HG03025 (cell line): ENCODE measurements around the gene RBM19.
"Not testable (repeated sequence)": the region's sequence is repeated elsewhere in the genome, so short reads cannot be mapped to it uniquely, and the experiment has no call there.

ENCODE experiments used
- ATAC-seq: cut with Tn5 transposase; IDR thresholded peaks from one replicate; pipeline ENCODE4 v1.9.1; 2021; ENCODE audit warnings: mild to moderate bottlenecking, moderate library complexity; ENCODE audit not compliant: unreplicated experiment, low FRiP score

Gene RBM19, protein sequence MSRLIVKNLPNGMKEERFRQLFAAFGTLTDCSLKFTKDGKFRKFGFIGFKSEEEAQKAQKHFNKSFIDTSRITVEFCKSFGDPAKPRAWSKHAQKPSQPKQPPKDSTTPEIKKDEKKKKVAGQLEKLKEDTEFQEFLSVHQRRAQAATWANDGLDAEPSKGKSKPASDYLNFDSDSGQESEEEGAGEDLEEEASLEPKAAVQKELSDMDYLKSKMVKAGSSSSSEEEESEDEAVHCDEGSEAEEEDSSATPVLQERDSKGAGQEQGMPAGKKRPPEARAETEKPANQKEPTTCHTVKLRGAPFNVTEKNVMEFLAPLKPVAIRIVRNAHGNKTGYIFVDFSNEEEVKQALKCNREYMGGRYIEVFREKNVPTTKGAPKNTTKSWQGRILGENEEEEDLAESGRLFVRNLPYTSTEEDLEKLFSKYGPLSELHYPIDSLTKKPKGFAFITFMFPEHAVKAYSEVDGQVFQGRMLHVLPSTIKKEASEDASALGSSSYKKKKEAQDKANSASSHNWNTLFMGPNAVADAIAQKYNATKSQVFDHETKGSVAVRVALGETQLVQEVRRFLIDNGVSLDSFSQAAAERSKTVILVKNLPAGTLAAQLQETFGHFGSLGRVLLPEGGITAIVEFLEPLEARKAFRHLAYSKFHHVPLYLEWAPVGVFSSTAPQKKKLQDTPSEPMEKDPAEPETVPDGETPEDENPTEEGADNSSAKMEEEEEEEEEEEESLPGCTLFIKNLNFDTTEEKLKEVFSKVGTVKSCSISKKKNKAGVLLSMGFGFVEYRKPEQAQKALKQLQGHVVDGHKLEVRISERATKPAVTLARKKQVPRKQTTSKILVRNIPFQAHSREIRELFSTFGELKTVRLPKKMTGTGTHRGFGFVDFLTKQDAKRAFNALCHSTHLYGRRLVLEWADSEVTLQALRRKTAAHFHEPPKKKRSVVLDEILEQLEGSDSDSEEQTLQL

DNA sequence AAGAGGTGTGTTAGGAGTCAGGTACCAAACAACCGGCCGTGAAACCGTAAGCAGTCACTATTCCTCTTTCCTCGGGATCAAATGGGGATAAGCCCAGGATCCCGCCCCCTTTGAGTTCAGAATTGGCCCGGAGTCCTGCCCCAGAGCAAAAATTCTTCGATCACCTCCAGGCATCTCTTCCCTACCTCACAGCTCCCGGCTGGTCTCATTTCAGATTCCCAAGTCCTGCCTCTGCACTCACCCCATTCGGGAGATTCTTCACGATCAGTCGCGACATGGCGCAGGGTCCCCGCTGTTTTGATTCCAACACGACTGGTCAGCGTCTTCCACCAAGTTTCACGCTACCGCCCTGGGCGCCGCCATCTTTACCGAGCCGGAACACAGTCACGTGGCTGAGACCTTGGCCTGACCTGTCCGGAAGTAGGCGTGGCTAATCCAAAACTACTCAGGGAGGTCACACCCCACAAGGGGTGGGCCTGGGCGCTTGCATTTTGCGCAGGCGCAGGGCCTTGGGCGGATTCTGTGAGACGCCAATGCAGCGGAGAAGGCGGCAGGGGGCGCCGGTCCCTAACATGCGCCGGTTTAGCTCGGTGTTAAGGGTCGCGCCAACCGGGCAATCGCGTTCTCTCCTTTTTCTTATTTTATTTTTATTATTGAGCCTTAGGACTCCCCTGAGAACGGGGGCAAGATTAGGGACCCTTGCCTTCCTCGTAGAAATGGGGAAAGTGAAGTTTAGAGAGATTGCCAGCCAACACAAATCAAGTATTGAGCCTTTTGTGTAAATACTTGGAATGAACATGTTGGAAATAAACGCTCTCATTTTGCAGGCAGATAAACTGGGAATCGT is at the start of gene RBM19:
TSS of gene RBM19 (minus strand) at position 375 of the 847 bp plus-strand sequence. CDS start at position 277, 98 bp downstream.
- peak; percentile 97 for ATAC-seq

- no peak for ATAC-seq
These were observed 49.7 kb upstream of the RBM19 start for GRCh38 chr12:114015851-114016250.

GRCh38 chr12:114013575-114014345 is 47.6 kb upstream of the RBM19 start:
- ATAC-seq, result no peak

DNA sequence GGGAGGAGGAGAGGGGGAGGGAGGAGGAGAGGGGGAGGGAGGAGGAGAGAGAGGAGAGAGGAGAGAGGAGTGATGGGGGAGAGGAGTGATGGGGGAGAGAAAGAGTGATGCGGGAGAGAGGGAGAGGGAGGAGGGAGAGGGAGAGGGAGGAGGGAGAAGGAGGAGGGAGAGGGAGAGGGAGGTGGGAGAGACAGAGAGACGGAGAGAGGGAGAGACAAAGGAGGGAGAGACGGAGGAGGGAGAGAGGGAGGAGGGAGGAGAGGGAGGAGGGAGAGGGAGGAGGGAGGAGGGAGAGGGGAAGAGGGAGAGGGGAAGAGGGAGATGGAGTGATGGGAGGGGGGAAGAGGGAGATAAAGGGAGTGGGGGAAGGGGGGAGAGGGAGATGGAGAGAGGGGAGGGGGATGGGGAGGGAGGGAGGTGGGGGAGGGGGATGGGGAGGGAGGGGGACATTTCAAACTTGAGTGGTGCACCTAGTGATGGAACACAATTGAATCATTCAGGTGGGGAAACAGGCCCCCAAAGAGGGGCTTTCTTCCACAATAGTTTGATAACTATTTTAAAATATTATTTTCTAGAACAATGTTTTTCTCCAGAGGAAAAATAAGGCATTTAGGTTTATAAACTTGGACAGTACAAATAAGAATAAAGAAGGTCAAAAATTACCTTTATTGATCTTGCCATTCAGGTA is 46.8 kb upstream of the RBM19 start:
- no peak for ATAC-seq

DNA sequence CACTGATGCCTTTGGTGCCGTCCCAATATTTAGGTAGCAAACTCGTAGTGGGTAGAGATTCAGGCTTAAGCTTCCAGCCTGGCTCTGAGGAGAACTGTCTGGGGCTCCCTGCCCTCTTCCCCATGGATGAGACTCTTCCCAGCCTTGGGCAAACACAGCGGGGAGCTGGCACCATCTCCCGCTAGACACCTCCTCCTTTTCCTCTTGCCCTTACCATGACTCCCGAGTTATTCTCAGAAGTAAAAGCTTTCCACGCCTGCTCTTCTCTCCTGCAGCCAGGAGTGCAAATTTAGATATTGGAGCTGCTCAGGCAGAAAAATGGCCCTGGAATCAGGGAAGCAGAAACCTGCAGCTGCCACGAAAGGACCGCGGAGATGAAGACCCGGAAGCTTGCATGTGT is 45.6 kb upstream of the RBM19 start:
- ATAC-seq, result no peak

DNA sequence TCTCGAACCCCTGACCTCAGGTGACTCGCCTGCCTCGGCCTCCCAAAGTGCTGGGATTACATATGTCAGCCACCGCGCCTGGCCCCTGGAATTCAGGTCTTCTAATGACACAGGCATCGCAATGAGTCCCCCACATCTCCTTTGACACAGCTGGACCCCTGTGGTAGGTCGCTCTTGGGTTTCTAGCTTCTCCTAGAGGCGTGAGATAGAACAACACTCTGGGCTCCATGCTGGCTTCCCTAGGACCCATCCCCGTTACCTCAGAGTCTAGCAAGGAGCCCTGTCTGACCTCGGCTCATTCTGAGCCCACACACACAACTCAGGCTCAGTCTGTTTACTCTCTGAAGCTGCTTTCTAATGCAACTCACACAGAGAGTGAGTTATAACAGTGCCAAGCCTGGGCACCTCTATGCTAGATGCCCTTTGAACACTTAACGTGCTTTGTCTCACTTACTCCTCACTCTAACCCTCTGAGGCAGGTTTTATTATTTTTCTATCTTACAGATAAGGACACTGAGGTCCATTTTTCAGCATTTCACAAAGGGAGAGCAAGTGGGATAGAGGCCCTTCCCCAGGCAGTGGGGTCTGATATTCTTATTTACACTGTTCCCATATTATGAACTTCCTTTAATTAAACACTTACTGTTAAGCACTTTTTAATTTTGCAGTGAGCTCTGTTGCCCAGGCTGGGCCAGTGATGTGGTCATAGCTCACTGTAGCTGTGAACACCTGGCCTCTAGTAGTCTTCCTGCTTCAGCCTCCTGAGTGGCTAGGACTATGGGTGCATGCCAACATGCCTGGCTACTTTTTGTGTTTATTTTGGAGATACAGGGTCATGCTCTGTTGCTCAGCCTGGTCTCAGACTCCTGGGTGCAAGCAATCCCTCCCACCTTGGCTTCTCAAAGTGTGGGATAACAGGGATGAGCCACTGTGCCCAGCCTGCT is 40.6 kb upstream of the RBM19 start:
- no peak for ATAC-seq

DNA sequence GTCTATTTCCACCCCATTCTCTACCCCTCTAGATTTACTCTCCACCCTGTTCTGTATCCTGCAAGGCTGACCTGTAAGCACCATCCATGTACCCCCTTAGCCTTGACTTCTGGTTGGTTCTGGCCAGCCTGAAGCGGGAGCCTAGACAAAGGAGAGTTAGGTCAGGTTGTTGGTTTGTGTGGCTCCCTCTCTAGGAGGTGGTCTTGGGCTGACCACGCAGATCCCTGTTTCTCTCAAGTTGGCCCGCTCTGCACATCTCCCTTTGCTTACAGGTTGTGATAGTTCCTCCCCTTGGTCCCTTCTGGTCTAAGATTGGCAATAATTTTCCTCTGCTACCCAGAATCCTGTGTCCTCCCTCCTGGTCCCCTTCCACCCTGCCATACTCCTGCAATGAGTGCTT is 38.3 kb upstream of the RBM19 start:
- ATAC-seq, result no peak

DNA sequence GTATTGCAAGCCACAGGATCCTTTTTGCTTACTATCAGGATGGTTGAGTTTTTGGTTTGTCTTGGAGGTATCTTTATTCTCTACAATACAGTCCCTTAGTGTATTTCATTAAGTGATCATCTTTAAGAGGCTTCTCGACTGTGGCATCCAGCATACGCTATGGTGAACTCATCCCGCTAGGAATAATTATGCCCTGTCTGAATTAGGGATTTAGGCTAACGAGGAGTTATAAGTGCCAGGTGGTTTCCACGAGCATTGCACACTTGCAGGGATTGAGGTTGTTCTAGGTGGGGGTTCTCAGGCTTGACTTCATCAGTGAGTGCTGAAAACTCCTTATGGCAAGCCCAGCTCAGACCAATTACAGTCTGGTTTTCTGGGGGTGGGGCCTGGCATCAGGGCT is 37.2 kb upstream of the RBM19 start:
- ATAC-seq, result no peak

GRCh38 chr12:114001511-114002340 is 35.6 kb upstream of the RBM19 start:
- ATAC-seq, result no peak

DNA sequence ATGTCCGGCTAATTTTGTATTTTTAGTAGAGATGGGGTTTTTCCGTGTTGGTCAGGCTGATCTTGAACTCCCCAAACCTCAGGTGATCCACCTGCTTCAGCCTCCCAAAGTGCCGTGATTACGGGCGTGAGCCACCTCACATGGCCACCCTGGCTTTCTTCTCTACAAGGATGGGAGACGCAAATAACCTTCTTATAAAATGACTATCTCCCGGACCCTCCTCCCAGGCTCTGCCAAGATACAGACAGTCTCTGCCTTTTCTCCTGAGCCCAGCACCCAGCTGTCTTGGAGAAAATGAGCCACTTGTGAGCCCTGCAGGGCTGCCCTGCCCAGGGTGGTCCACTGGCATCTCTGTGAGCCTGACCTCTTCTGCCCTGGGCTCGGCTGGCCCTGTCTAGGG is 34.7 kb upstream of the RBM19 start:
- ATAC-seq, result no peak

- ATAC-seq, result not testable (repeated sequence)
These were observed 34.1 kb upstream of the RBM19 start for GRCh38 chr12:114000261-114000660.

DNA sequence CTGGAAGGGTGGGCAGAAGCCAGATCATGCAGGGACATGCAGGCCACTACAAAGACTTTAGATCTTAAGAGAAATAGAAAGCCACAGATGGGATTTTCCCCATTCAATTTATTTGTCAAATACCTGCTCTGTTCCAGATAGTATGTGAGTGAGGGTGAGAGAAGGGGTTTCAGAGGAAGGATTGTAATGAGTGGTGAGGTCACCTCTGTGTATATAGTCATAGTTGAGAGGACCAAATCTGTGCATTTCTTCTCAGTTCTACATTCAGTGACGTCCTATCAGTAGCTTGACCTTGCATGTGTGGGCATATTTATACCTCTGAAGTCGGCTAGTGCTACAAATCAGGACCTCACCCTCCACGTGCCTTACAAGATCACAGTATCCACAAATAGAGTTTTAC is 31.2 kb upstream of the RBM19 start:
- ATAC-seq, result no peak

- no peak for ATAC-seq
These were observed 29.9 kb upstream of the RBM19 start for GRCh38 chr12:113996026-113996425.

DNA sequence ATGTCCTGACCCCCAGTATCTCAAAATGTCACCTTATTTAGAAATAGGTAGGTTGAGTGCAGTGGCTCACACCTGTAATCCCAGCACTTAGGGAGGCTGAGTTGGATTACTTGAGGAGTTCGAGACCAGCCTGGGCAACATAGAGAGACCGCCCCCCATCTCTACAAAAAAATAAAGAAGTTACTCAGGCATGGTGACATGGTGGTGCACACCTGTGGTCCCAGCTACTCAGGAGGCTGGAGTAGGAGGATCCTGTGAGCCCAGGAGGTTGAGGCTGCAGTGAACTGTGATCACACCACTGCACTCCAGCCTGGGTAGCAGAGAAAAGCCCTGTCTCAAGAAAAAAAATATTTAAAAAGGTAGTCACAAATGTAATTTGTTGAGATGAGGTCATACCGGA is 27.9 kb upstream of the RBM19 start:
- ATAC-seq, result no peak

DNA sequence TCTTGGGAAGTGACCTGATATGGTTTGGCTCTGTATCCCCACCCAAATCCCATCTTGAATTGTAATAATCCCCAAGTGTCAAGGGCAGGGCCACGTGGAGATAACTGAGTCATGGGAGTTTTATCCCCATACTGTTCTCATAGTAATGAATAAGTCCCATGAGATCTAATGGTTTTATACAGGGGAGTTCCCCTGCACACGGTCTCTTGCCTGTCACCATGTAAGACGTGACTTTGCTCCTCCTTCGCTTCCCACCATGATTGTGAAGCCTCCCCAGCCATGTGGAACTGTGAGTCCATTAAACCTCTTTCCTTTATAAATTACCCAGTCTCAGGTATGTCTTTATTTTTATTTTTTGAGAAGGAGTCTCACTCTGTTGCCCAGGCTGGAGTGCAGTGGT is 26.6 kb upstream of the RBM19 start:
- ATAC-seq, result not testable (repeated sequence)

- ATAC-seq, result no peak
These were observed 25.3 kb upstream of the RBM19 start for GRCh38 chr12:113991224-113992044.
